ENCODE results near the gene CNTNAP2.

The CNTNAP2 gene

GRCh38 chr7:147777309-147777708 is 1660.7 kb downstream of the CNTNAP2 start:
- Histone ChIP-seq H3K27ac (ENCODE audit: extremely low read depth, low read depth, low read length) (no peak overlapping the region), H3K4me1 (ENCODE audit: control insufficient read depth, insufficient read depth, low read length) (no peaks in the 10 kb centered on the region), H3K36me3 (ENCODE audit: control insufficient read depth in 2 of 2, insufficient read depth in 1 of 2, low read length in 2 of 2) (no peaks in the 10 kb centered on the region), H3K4me3 (ENCODE audit: low read depth, low read length) (no peak overlapping the region), H3K9me3 (ENCODE audit: control insufficient read depth, insufficient read depth, low read depth, low read length) (no peaks in the 10 kb centered on the region)
- TF ChIP-seq ZNF843 (tag by site-specific recombination; IDR thresholded peaks at IDR 0.05) = no peak
- TF ChIP-seq HOXA7 (CRISPR knock-in tag; IDR thresholded peaks at IDR 0.05; ENCODE audit: borderline replicate concordance) = no peak
- TF ChIP-seq ZBTB11 (tag by site-specific recombination; conservative IDR thresholded peaks at IDR 0.05; ENCODE audit: low read depth) = no peak
- TF ChIP-seq ZNF148 (tag by site-specific recombination; IDR thresholded peaks at IDR 0.05; ENCODE audit: borderline replicate concordance) = no peak
- ChIA-PET CTCF (no interaction called here), POLR2A (no interaction called here)

- ChIA-PET POLR2A (no interaction called here), CTCF (no interaction called here)
- Histone ChIP-seq H3K4me1 (ENCODE audit: control insufficient read depth, insufficient read depth, low read length) (no peaks in the 10 kb centered on the region), H3K4me3 (ENCODE audit: low read depth, low read length) (no peak overlapping the region), H3K27ac (ENCODE audit: extremely low read depth, low read depth, low read length) (no peak overlapping the region), H3K9me3 (ENCODE audit: control insufficient read depth, insufficient read depth, low read depth, low read length) (no peaks in the 10 kb centered on the region), H3K36me3 (ENCODE audit: control insufficient read depth in 2 of 2, insufficient read depth in 1 of 2, low read length in 2 of 2) (no peaks in the 10 kb centered on the region)
- no peak for TF ChIP-seq CTCF (tag by site-specific recombination; IDR thresholded peaks at IDR 0.05)
- TF ChIP-seq ZBTB6 (tag by site-specific recombination; IDR thresholded peaks at IDR 0.05) = no peak
- TF ChIP-seq ZBTB48 (tag by site-specific recombination; IDR thresholded peaks at IDR 0.05) = no peak
- TF ChIP-seq ZIC2 (tag by site-specific recombination; IDR thresholded peaks at IDR 0.05) = no peak
- TF ChIP-seq SCRT1 (tag by site-specific recombination; IDR thresholded peaks at IDR 0.05; ENCODE audit: borderline replicate concordance) = no peak
- TF ChIP-seq ZNF184 (tag by site-specific recombination; IDR thresholded peaks at IDR 0.05) = no peak
- TF ChIP-seq ZNF692 (tag by site-specific recombination; IDR thresholded peaks at IDR 0.05) = no peak
- TF ChIP-seq ZNF624 (tag by site-specific recombination; IDR thresholded peaks at IDR 0.05) = no peak
- no peak for TF ChIP-seq EGR2 (tag by site-specific recombination; IDR thresholded peaks at IDR 0.05; ENCODE audit: low read depth)
- TF ChIP-seq, protein P1, sequence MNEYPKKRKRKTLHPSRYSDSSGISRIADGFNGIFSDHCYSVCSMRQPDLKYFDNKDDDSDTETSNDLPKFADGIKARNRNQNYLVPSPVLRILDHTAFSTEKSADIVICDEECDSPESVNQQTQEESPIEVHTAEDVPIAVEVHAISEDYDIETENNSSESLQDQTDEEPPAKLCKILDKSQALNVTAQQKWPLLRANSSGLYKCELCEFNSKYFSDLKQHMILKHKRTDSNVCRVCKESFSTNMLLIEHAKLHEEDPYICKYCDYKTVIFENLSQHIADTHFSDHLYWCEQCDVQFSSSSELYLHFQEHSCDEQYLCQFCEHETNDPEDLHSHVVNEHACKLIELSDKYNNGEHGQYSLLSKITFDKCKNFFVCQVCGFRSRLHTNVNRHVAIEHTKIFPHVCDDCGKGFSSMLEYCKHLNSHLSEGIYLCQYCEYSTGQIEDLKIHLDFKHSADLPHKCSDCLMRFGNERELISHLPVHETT (tag by site-specific recombination; IDR thresholded peaks at IDR 0.05) = no peak
- TF ChIP-seq ZNF768 (tag by site-specific recombination; IDR thresholded peaks at IDR 0.05) = no peak
- TF ChIP-seq ZEB2 (tag by site-specific recombination; IDR thresholded peaks at IDR 0.05) = no peak
- no peak for TF ChIP-seq ZNF560 (tag by site-specific recombination; IDR thresholded peaks at IDR 0.05; ENCODE audit: borderline replicate concordance)
- no peak for TF ChIP-seq ZNF23 (tag by site-specific recombination; IDR thresholded peaks at IDR 0.05; ENCODE audit: borderline replicate concordance)
- TF ChIP-seq ZNF221 (tag by site-specific recombination; IDR thresholded peaks at IDR 0.05; ENCODE audit: borderline replicate concordance) = no peak
- TF ChIP-seq ZNF175 (tag by site-specific recombination; IDR thresholded peaks at IDR 0.05) = no peak
- TF ChIP-seq ZNF202 (tag by site-specific recombination; IDR thresholded peaks at IDR 0.05; ENCODE audit: borderline replicate concordance) = no peak
- TF ChIP-seq ZFP37 (tag by site-specific recombination; IDR thresholded peaks at IDR 0.05) = no peak
- TF ChIP-seq GFI1B (tag by site-specific recombination; IDR thresholded peaks at IDR 0.05) = no peak
These were observed 1663.3 kb downstream of the CNTNAP2 start for GRCh38 chr7:147779949-147780348.
